22Rv1 (cell line): ENCODE data around the gene MBTD1.
"Not testable (repeated sequence)": the region's sequence is repeated elsewhere in the genome, so short reads cannot be mapped to it uniquely, and the experiment has no call there.

Source experiments
- H3K27ac ChIP-seq: fragments of 450-650 bp; 2 replicates; pipeline ENCODE4 v1.5.1; 2017
- CTCF ChIP-seq: fragments of 450-650 bp; IDR thresholded peaks from 2 replicates; pipeline ENCODE4 v1.5.1; 2017; ENCODE audit warnings: mild to moderate bottlenecking
- ZFX ChIP-seq: fragments of 450-650 bp; IDR thresholded peaks from 2 replicates; pipeline ENCODE4 v1.6.1; 2017; ENCODE audit warnings: antibody characterized with exemption, borderline replicate concordance

Gene MBTD1

GRCh38 chr17:51189628-51190027 is 70.2 kb downstream of the MBTD1 start:
- TF ChIP-seq CTCF: no peak
- H3K27ac ChIP-seq: no peak overlapping the region

GRCh38 chr17:51189162-51189561 is 70.7 kb downstream of the MBTD1 start:
- no peak overlapping the region for H3K27ac ChIP-seq
- TF ChIP-seq ZFX (no peak), CTCF (no peak)

DNA sequence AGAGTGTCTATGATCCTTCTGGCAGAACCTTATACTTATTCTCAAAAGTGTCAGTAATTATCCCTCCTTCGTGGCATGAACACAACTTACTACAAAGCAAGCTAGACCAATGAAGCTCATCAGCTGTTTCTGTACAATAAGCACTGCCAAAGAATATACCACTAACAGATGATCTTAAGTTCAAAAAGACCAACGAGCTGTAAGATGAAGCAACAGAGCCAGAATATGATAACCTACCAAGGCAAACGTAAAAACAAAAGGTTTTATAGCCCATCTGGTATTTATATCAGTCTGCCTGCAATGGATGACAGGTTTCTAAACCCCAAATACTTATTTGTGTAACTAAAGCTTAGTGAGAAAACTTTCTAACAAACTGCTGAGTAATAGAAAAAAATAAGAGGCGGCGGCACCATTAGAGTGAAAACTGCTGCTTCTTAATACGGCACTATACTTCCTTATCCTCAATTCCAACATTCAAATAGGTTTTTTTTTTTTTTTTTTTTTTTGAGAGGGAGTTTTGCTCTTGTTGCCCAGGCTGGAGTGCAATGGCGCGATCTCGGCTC is 71.5 kb downstream of the MBTD1 start:
- no peak overlapping the region for H3K27ac ChIP-seq
- TF ChIP-seq CTCF: no peak
- no peak for TF ChIP-seq ZFX

DNA sequence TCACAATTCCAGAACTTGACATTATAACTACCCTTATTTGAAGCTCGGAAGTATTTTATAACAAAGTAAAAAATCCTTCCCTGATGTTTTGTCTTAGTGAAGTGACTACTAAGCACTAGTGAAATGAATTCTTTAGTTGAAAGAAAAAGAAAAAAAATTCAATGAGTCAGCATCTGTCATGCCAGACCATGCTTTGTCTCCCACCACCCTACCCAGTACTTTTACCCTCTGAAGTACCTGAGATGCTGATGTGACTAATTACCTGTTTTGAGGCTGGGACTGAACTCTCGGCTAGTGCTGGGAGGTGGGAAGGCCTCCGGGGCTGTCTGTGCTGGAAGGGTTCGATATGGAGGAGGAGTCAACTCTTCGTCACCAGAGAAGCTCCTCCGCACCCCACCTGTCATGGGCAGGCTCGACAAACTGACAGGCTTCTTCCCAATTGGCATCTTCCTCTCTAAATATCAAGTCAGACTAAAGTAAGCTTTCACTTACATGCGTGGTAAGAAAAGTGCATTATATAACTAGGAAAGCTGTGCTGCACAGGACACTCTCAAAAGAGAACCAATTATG is 74.0 kb downstream of the MBTD1 start:
- TF ChIP-seq ZFX (no peak), CTCF (no peak)
- H3K27ac ChIP-seq: no peak overlapping the region

DNA sequence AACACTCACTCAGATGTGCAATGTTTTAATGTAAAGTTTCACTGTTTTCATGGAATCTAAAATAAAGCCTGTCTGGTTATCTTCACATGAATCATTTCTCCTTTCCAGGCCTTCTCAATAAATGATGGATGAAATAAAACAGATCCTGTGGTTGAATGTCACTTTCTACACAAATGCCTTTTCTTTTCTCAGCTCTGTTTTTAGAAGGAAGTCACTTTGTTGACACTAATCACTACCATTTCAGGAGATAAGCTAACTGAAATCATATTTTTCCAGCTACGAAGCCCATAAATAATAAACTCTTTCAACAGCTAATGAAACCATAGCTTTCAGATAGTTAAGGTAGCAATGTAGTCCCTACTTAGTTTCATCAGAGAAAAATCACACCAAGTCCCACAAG is 75.7 kb downstream of the MBTD1 start:
- no peak for TF ChIP-seq CTCF
- no peak for TF ChIP-seq ZFX
- no peak overlapping the region for H3K27ac ChIP-seq

DNA sequence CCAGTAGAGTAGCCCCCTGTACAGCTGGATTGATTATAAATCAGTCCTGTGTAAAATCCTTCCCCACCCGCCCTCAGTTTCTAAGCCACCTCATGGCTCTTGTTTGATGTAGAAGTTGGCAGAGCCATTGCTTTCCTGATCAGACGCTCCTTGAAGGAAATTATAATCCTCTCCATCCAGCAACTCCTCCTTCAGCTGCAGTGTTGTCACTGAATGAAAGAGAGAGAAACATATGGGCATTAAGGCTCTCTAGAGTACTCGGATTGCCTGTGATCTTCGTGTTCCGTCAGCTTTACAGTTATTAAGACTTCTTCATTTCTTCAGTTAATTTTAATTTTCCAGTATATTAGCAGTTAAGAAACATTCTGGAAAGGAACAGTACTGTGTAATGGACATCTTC is 79.4 kb downstream of the MBTD1 start:
- TF ChIP-seq CTCF (no peak), ZFX (no peak)
- no peak overlapping the region for H3K27ac ChIP-seq

GRCh38 chr17:51172030-51172429 is 87.8 kb downstream of the MBTD1 start:
- not testable (repeated sequence) for H3K27ac ChIP-seq

- no peak overlapping the region for H3K27ac ChIP-seq
- no peak for TF ChIP-seq CTCF
- TF ChIP-seq ZFX: no peak
Observed at GRCh38 chr17:51170736-51171135, 89.1 kb downstream of the MBTD1 start.
